ENCODE measurements around the gene MAST4. TPM values are rescaled to one million over a fixed set of nuclear protein-coding genes. Genes with fewer than 3 reads are reported as not detected.

MAST4 gene
- total RNA-seq, 2 donors from 2014 or later, result 15.9 to 53.1 TPM

- ATAC-seq (no peak), DNase-seq (ENCODE audit: low spot score) (no peak)
- Mint-ChIP-seq H3K27me3 (peaks cover 12 to 21% of the 10 kb centered on the region in 2 donors), H3K4me1 (ENCODE audit: low read depth in 2 of 2) (no peaks in the 10 kb centered on the region), H3K4me3 (no peak overlapping the region), H3K9me3 (no peaks in the 10 kb centered on the region), H3K27ac (no peak overlapping the region), H3K36me3 (no peaks in the 10 kb centered on the region)
Observed at GRCh38 chr5:66976108-66976507, 379.9 kb downstream of the MAST4 start.

GRCh38 chr5:66979738-66980137 lies 383.5 kb downstream of the MAST4 start:
- H3K9me3 Mint-ChIP-seq, result no peaks in the 10 kb centered on the region
- no peak for DNase-seq (ENCODE audit: low spot score)
- H3K27me3 Mint-ChIP-seq, result peaks cover 20 to 22% of the 10 kb centered on the region in 2 donors
- no peak overlapping the region for H3K27ac Mint-ChIP-seq
- no peak for ATAC-seq
- no peaks in the 10 kb centered on the region for H3K36me3 Mint-ChIP-seq
- no peak overlapping the region for H3K4me3 Mint-ChIP-seq
- H3K4me1 Mint-ChIP-seq (ENCODE audit: low read depth in 2 of 2), result no peaks in the 10 kb centered on the region

GRCh38 chr5:66981266-66982055 lies 385.3 kb downstream of the MAST4 start:
- no peaks in the 10 kb centered on the region for H3K4me1 Mint-ChIP-seq (ENCODE audit: low read depth in 2 of 2)
- no peaks in the 10 kb centered on the region for H3K9me3 Mint-ChIP-seq
- H3K27ac Mint-ChIP-seq, result no peak overlapping the region
- H3K27me3 Mint-ChIP-seq, result peaks cover 22 to 24% of the 10 kb centered on the region in 2 donors
- no peak overlapping the region for H3K4me3 Mint-ChIP-seq
- H3K36me3 Mint-ChIP-seq, result no peaks in the 10 kb centered on the region
- DNase-seq (ENCODE audit: low spot score) (no peak), ATAC-seq (no peak)

GRCh38 chr5:66982056-66982387 lies 385.8 kb downstream of the MAST4 start:
- Mint-ChIP-seq H3K4me3 (no peak overlapping the region), H3K4me1 (ENCODE audit: low read depth in 2 of 2) (no peaks in the 10 kb centered on the region), H3K9me3 (no peaks in the 10 kb centered on the region), H3K27me3 (peaks cover 22 to 24% of the 10 kb centered on the region in 2 donors), H3K27ac (no peak overlapping the region), H3K36me3 (no peaks in the 10 kb centered on the region)
- no peak for DNase-seq (ENCODE audit: low spot score)
- ATAC-seq, result no peak

GRCh38 chr5:66982470-66982869 lies 386.3 kb downstream of the MAST4 start:
- Mint-ChIP-seq H3K36me3 (no peaks in the 10 kb centered on the region), H3K9me3 (no peaks in the 10 kb centered on the region), H3K4me1 (ENCODE audit: low read depth in 2 of 2) (no peaks in the 10 kb centered on the region), H3K4me3 (no peak overlapping the region), H3K27me3 (peaks cover 22 to 24% of the 10 kb centered on the region in 2 donors), H3K27ac (no peak overlapping the region)
- DNase-seq (ENCODE audit: low spot score) (no peak), ATAC-seq (no peak)

GRCh38 chr5:66985417-66985816 lies 389.2 kb downstream of the MAST4 start:
- Mint-ChIP-seq H3K27ac (no peak overlapping the region), H3K4me1 (ENCODE audit: low read depth in 2 of 2) (no peaks in the 10 kb centered on the region)

GRCh38 chr5:66986009-66986408 lies 389.8 kb downstream of the MAST4 start:
- H3K36me3 Mint-ChIP-seq, result no peaks in the 10 kb centered on the region
- DNase-seq (ENCODE audit: low spot score) (no peak), ATAC-seq (no peak)
- H3K4me3 Mint-ChIP-seq, result no peak overlapping the region
- H3K27ac Mint-ChIP-seq, result no peak overlapping the region
- H3K27me3 Mint-ChIP-seq, result peaks cover 11 to 17% of the 10 kb centered on the region in 2 donors
- H3K4me1 Mint-ChIP-seq (ENCODE audit: low read depth in 2 of 2), result no peaks in the 10 kb centered on the region
- no peaks in the 10 kb centered on the region for H3K9me3 Mint-ChIP-seq

More at GRCh38 chr5:66985417-66985816, 389.2 kb downstream of the MAST4 start:
- ATAC-seq, result no peak
- no peaks in the 10 kb centered on the region for H3K9me3 Mint-ChIP-seq
- peaks cover 11 to 17% of the 10 kb centered on the region in 2 donors for H3K27me3 Mint-ChIP-seq
- no peak overlapping the region for H3K4me3 Mint-ChIP-seq
- H3K36me3 Mint-ChIP-seq, result no peaks in the 10 kb centered on the region
- DNase-seq (ENCODE audit: low spot score), result no peak

- no peak for ATAC-seq
- Mint-ChIP-seq H3K9me3 (no peaks in the 10 kb centered on the region), H3K27me3 (peaks cover 11 to 17% of the 10 kb centered on the region in 2 donors), H3K4me3 (no peak overlapping the region), H3K4me1 (ENCODE audit: low read depth in 2 of 2) (no peaks in the 10 kb centered on the region), H3K27ac (no peak overlapping the region), H3K36me3 (no peaks in the 10 kb centered on the region)
- no peak for DNase-seq (ENCODE audit: low spot score)
Observed at GRCh38 chr5:66986534-66986933, 390.3 kb downstream of the MAST4 start.

- H3K27me3 Mint-ChIP-seq, result peaks cover 11 to 17% of the 10 kb centered on the region in 2 donors
- no peak for DNase-seq (ENCODE audit: low spot score)
- H3K9me3 Mint-ChIP-seq, result no peaks in the 10 kb centered on the region
- H3K27ac Mint-ChIP-seq, result no peak overlapping the region
- ATAC-seq, result no peak
- no peaks in the 10 kb centered on the region for H3K36me3 Mint-ChIP-seq
- H3K4me1 Mint-ChIP-seq (ENCODE audit: low read depth in 2 of 2), result no peaks in the 10 kb centered on the region
- no peak overlapping the region for H3K4me3 Mint-ChIP-seq
Observed at GRCh38 chr5:66987126-66987525, 390.9 kb downstream of the MAST4 start.

GRCh38 chr5:66987540-66987939 lies 391.3 kb downstream of the MAST4 start:
- Mint-ChIP-seq H3K36me3 (no peaks in the 10 kb centered on the region), H3K4me1 (ENCODE audit: low read depth in 2 of 2) (no peaks in the 10 kb centered on the region), H3K27me3 (peaks cover 11 to 17% of the 10 kb centered on the region in 2 donors), H3K4me3 (no peak overlapping the region), H3K27ac (no peak overlapping the region), H3K9me3 (no peaks in the 10 kb centered on the region)
- DNase-seq (ENCODE audit: low spot score) (no peak), ATAC-seq (no peak)

GRCh38 chr5:66987949-66988838 lies 392.0 kb downstream of the MAST4 start:
- Mint-ChIP-seq H3K27me3 (peaks cover 11 to 18% of the 10 kb centered on the region in 2 donors), H3K4me1 (ENCODE audit: low read depth in 2 of 2) (no peaks in the 10 kb centered on the region), H3K36me3 (no peaks in the 10 kb centered on the region), H3K27ac (no peak overlapping the region), H3K4me3 (no peak overlapping the region), H3K9me3 (no peaks in the 10 kb centered on the region)
- ATAC-seq, result no peak
- no peak for DNase-seq (ENCODE audit: low spot score)

GRCh38 chr5:66989286-66989685 lies 393.1 kb downstream of the MAST4 start:
- ATAC-seq (no peak), DNase-seq (ENCODE audit: low spot score) (no peak)
- H3K9me3 Mint-ChIP-seq, result no peaks in the 10 kb centered on the region
- no peaks in the 10 kb centered on the region for H3K4me1 Mint-ChIP-seq (ENCODE audit: low read depth in 2 of 2)
- no peaks in the 10 kb centered on the region for H3K36me3 Mint-ChIP-seq
- H3K4me3 Mint-ChIP-seq, result no peak overlapping the region
- peaks cover 3 to 17% of the 10 kb centered on the region in 2 donors for H3K27me3 Mint-ChIP-seq
- H3K27ac Mint-ChIP-seq, result no peak overlapping the region

GRCh38 chr5:66989781-66990180 lies 393.6 kb downstream of the MAST4 start:
- Mint-ChIP-seq H3K4me3 (no peak overlapping the region), H3K36me3 (no peaks in the 10 kb centered on the region), H3K4me1 (ENCODE audit: low read depth in 2 of 2) (no peaks in the 10 kb centered on the region), H3K27me3 (peaks cover 0 to 14% of the 10 kb centered on the region in 2 donors), H3K27ac (no peak overlapping the region), H3K9me3 (no peaks in the 10 kb centered on the region)
- DNase-seq (ENCODE audit: low spot score) (no peak), ATAC-seq (no peak)

- Mint-ChIP-seq H3K4me3 (no peak overlapping the region), H3K4me1 (ENCODE audit: low read depth in 2 of 2) (no peaks in the 10 kb centered on the region), H3K27me3 (peaks cover 0 to 10% of the 10 kb centered on the region in 2 donors), H3K27ac (no peak overlapping the region), H3K9me3 (no peaks in the 10 kb centered on the region), H3K36me3 (no peaks in the 10 kb centered on the region)
- ATAC-seq (no peak), DNase-seq (ENCODE audit: low spot score) (no peak)
Observed at GRCh38 chr5:66991746-66992145, 395.6 kb downstream of the MAST4 start.

All from natural killer cell treated with Interleukin-12 subunit alpha and Interleukin-12 subunit beta and Interleukin-15 and Interleukin-18, amount 100 ng/mL, for 72 hours (primary cell).